Heart right ventricle (tissue), 16 donors: ENCODE measurements around the gene LRMDA. TPM values are rescaled to one million over a fixed set of nuclear protein-coding genes. Genes with fewer than 3 reads are reported as not detected.

ENCODE experiments used
- ATAC-seq, 8 donors: fragments of 200-7000 bp; cut with Tn5 transposase; one replicate each; pipeline ENCODE4 v1.9.1; 2020; ENCODE audit warnings: mild to moderate bottlenecking in 8 of 8, moderate library complexity in 8 of 8, moderate number of reproducible peaks in 1 of 8
- DNase-seq, 2 donors: peaks; one replicate each; pipeline ENCODE4 v3.0.0-alpha.2; 2020
- H3K27ac ChIP-seq, 10 donors: fragments of 200-600 bp; sonication (generic) in 2 of 10; one replicate each; pipeline versions ENCODE4 v1.5.0 to v1.8.0; 2020 to 2022; ENCODE audit warnings: mild to moderate bottlenecking in 3 of 10
- H3K27me3 ChIP-seq, 7 donors: fragments of 200-600 bp; one replicate each; pipeline ENCODE4 v1.8.0; 2021 to 2022; ENCODE audit warnings: mild to moderate bottlenecking in 2 of 7
- H3K36me3 ChIP-seq, 9 donors: fragments of 200-600 bp; sonication (generic) in 1 of 9; one replicate each; pipeline versions ENCODE4 v1.5.0 to v1.8.0; 2020 to 2022; ENCODE audit warnings: mild to moderate bottlenecking in 2 of 9
- H3K4me1 ChIP-seq, 9 donors: fragments of 200-600 bp; sonication (generic) in 1 of 9; one replicate each; pipeline versions ENCODE4 v1.5.0 to v1.8.0; 2020 to 2022; ENCODE audit warnings: mild to moderate bottlenecking in 4 of 9
- H3K4me3 ChIP-seq, 10 donors: fragments of 200-600 bp; sonication (generic) in 2 of 10; one replicate each; pipeline versions ENCODE4 v1.5.0 to v1.8.0; 2020 to 2022; ENCODE audit warnings: mild to moderate bottlenecking in 7 of 10, moderate library complexity in 2 of 10
- H3K9me3 ChIP-seq, 11 donors: fragments of 200-600 bp in 10 of 11; sonication (generic) in 2 of 11; one replicate each; pipeline versions ENCODE4 v1.5.0 to v1.8.0; 2013 to 2022; ENCODE audit warnings: mild to moderate bottlenecking in 2 of 11, control low read depth in 1 of 11, moderate library complexity in 1 of 11
- CTCF ChIP-seq, 9 donors: fragments of 200-600 bp; sonication (generic) in 2 of 9; IDR thresholded peaks; one replicate each; pipeline versions ENCODE4 v1.5.0 to v1.8.0; 2021 to 2022; ENCODE audit warnings: antibody characterized with exemption in 9 of 9, mild to moderate bottlenecking in 5 of 9, moderate library complexity in 1 of 9
- WGBS, 2 donors: extraction: QIAGEN DNeasy Blood & Tissue Kit; methylation state at CpG; one replicate each; pipeline ENCODE4 v1.1.7; 2013; ENCODE audit warnings: inconsistent platforms in 1 of 2; 5-methylcytosine and 5-hydroxymethylcytosine counted together
- intact Hi-C, 10 donors: fragments of 100-400 bp; cut with DNase I; formaldehyde crosslinking; loops; one replicate each; pipeline versions ENCODE4 v1.11.1 to v1.14.2; 2022
- polyA plus RNA-seq, 2 donors: library from polyadenylated mRNA; stranded (reverse); fragments of 200-250 nt; gene quantifications; one replicate each; pipeline ENCODE4 v1.2.3, GENCODE V29; 2013
- total RNA-seq, 10 donors: library from RNA; stranded (reverse); fragmentation: NEBNext Ultra II Directional in 3 of 10; extraction: Animal tissue kit (Norgen Biotek cat#: 25700) in 3 of 10; gene quantifications; one replicate each; pipeline versions ENCODE4 v1.2.1 to v1.2.4, GENCODE V29; 2021 to 2023
- donor health status: Arrhythmogenic right ventricular cardiomyopathy.
- donor health status: ischemic (EF 13 %, LVEDD 7.1; RV severe dilation, severe dysfunction).
- donor health status: healthy with polysubstance abuse.
- donor health status: DM: no; HTN: yes; CAD: no.
- donor health status: DM: no; HTN: no; CAD: no.
- donor health status: ischemic (EF 25% LVEDD 6.9; RV normal size, moderate dysfunction).
- donor health status: ischemic (EF 25% LVEDD 5.7; RV mildly dilated, moderate dysfunction).
- donor health status: healthy.
- donor health status: DM: yes; HTN: yes; CAD: no.
- donor health status: Ischemic cardiomyopathy.
- donor health status: ischemic (EF 35%, LVEDD 5.7; RV mildly dilated, moderate dysfunction).
- donor health status: nonischemic (EF 11% LVEDD 7.7; RV severe dilation, severe dysfunction).
- donor health status: DM: yes; HTN: yes; CAD: no.
- donor health status: PGD.
- donor health status: ischemic (EF 29% LVEDD 5.4; RV normal size, mild dysfunction).
- donor health status: nonischemic (EF 23%, LVEDD 6.1; RV moderate dilation, normal function).

Gene LRMDA
- total and polyA plus RNA-seq, 12 donors, result 4.0 to 59.8 (median 12.7) TPM

GRCh38 chr10:75737580-75737949 is 306.1 kb downstream of the LRMDA start:
- no peak overlapping the region for H3K4me3 ChIP-seq
- no peaks in the 10 kb centered on the region for H3K36me3 ChIP-seq
- intact Hi-C loops, result no loop called here
- no peaks in the 10 kb centered on the region for H3K4me1 ChIP-seq
- H3K27me3 ChIP-seq, result peaks cover 0 to 3% (median 0%) of the 10 kb centered on the region in 7 donors
- 81 to 83% methylated on average over 3 of the region's 3 CpGs for WGBS, 2 donors
- TF ChIP-seq CTCF (IDR thresholded peaks at IDR 0.05), result no peak
- H3K9me3 ChIP-seq, result peaks cover 0 to 12% (median 0%) of the 10 kb centered on the region in 11 donors
- no peak overlapping the region for H3K27ac ChIP-seq
- ATAC-seq (no peak), DNase-seq (no peak)

GRCh38 chr10:75738924-75739323 is 307.5 kb downstream of the LRMDA start:
- WGBS, 2 donors, result 96 to 98% methylated on average over 9 of the region's 9 CpGs
- TF ChIP-seq CTCF (IDR thresholded peaks at IDR 0.05), result no peak
- H3K27ac ChIP-seq, result no peak overlapping the region
- DNase-seq, result no peak
- no peak overlapping the region for H3K4me3 ChIP-seq
- H3K9me3 ChIP-seq, result peaks cover 0 to 12% (median 0%) of the 10 kb centered on the region in 11 donors
- intact Hi-C loops, result no loop called here
- no peaks in the 10 kb centered on the region for H3K36me3 ChIP-seq
- H3K27me3 ChIP-seq, result peaks cover 0 to 3% (median 0%) of the 10 kb centered on the region in 7 donors
- H3K4me1 ChIP-seq, result no peaks in the 10 kb centered on the region
- no peak for ATAC-seq

GRCh38 chr10:75739414-75740143 is 308.2 kb downstream of the LRMDA start:
- Histone ChIP-seq H3K4me3 (no peak overlapping the region), H3K4me1 (no peaks in the 10 kb centered on the region), H3K36me3 (no peaks in the 10 kb centered on the region), H3K27me3 (peaks cover 0 to 3% (median 0%) of the 10 kb centered on the region in 7 donors), H3K27ac (no peak overlapping the region), H3K9me3 (peaks cover 0 to 12% (median 0%) of the 10 kb centered on the region in 11 donors)
- DNase-seq (no peak), ATAC-seq (no peak)
- no peak for TF ChIP-seq CTCF (IDR thresholded peaks at IDR 0.05)
- WGBS, 2 donors, result 88 to 90% methylated on average over 8 of the region's 8 CpGs
- intact Hi-C loops, result no loop called here

- no peak overlapping the region for H3K4me3 ChIP-seq
- H3K4me1 ChIP-seq, result no peaks in the 10 kb centered on the region
- ATAC-seq (no peak), DNase-seq (no peak)
- 95 to 96% methylated on average over 1 of the region's 1 CpG for WGBS, 2 donors
- H3K9me3 ChIP-seq, result peaks cover 0 to 12% (median 0%) of the 10 kb centered on the region in 11 donors
- no peaks in the 10 kb centered on the region for H3K27me3 ChIP-seq
- H3K36me3 ChIP-seq, result no peaks in the 10 kb centered on the region
- H3K27ac ChIP-seq, result no peak overlapping the region
- intact Hi-C loops, result no loop called here
- no peak for TF ChIP-seq CTCF (IDR thresholded peaks at IDR 0.05)
These were observed 309.1 kb downstream of the LRMDA start for GRCh38 chr10:75740541-75740940.
